GM21526 (cell line): Measurements from ENCODE around the gene UCK2.
A peak's percentile ranks its signal among the peaks of the same experiment; 100 is the strongest.
"Not testable (repeated sequence)": the region's sequence is repeated elsewhere in the genome, so short reads cannot be mapped to it uniquely, and the experiment has no call there.

ENCODE experiments used
- ATAC-seq: cut with Tn5 transposase; IDR thresholded peaks from one replicate; pipeline ENCODE4 v1.9.1; 2021; ENCODE audit warnings: moderate library complexity; ENCODE audit not compliant: unreplicated experiment, low FRiP score

The UCK2 gene

GRCh38 chr1:165827268-165828102, at the start of gene UCK2:
TSS of gene UCK2 (plus strand) at chr1:165827614. CDS start at chr1:165827834, 220 bp downstream.
- ATAC-seq, result peak; percentile 66

GRCh38 chr1:165778197-165778596, 49.2 kb upstream of the UCK2 start:
- not testable (repeated sequence) for ATAC-seq

GRCh38 chr1:165783519-165783918, 43.9 kb upstream of the UCK2 start:
- ATAC-seq, result not testable (repeated sequence)

GRCh38 chr1:165787741-165788140, 39.7 kb upstream of the UCK2 start:
- no peak for ATAC-seq

- no peak for ATAC-seq
Observed at GRCh38 chr1:165793951-165794350, 33.5 kb upstream of the UCK2 start.

DNA sequence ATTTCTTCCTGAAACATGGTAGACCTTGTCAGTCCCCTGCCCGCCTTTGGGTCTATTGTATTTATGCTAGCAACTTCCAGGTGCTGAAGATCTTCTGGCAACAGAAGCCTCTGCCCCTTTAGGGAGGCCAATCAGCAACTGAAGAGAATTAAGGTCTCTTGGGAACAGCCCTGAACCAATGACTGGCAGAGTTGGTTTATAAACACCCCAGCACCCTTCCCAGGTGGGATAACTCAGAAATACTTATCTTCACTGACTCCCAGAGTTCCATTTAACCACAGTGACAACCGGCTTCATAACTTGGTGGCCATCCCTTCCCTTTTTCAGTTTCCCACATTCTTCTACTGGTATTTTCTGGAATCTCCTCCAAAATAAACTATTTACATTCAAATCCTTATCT, 31.5 kb upstream of the UCK2 start:
- no peak for ATAC-seq

DNA sequence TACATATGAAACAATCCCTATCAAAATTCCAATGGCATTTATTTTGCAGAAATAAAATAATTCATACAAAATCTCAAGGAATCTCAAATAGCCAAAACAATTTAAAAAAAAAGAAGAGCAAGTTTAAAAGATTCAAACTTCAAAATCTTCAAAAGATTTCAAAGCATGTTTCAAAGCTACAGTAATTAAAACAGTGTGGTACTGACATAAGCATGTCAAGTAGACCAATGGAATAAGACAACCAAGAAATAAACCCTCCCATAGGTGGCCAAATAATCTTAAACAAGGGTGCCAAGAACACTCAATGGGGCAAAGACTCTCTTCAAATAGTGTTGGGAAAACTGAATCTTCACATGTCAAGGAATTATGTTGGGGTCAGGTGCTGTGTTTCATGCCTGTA, 28.0 kb upstream of the UCK2 start:
- no peak for ATAC-seq

- ATAC-seq, result not testable (repeated sequence)
Observed at GRCh38 chr1:165804513-165804912, 22.9 kb upstream of the UCK2 start.

- no peak for ATAC-seq
Observed at GRCh38 chr1:165807613-165808012, 19.8 kb upstream of the UCK2 start.

DNA sequence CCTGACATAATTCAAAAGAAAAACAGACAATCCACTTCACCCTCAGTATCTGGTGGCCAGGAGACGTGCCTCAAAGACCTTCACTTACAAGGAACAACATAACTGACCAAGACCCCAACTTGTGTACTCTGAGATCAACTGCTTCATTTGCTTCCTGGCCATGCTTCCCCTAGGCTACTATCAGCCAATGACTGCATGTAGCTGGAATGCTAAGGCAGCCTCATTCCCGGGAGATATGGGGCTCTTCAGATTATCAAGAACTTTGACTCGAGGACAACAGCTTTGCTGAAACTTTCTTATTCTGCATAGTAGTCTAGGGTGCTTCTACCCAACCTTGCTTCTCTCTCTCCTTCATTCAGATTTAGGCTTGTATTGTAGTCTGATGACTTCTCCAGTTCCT, 11.7 kb upstream of the UCK2 start:
- no peak for ATAC-seq

DNA sequence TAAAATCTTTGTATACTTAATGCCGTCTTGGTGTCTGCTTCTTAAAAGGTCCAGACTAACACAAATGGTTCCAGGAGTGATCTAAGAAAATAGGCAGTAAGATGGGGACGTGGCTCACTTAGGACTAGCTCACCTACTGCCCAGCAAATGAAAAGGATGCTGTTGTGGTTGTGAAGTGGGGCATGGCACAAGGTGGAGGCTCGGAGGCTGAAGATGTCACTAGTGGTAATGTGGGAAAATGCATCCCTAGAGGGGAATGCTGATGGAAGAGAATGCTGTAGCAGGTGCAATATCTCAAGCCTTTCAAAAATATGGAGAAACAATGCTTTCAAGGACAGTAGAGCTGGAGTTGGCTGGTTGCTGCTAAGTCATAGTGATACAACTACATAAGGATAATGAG, 11.3 kb upstream of the UCK2 start:
- ATAC-seq, result no peak

DNA sequence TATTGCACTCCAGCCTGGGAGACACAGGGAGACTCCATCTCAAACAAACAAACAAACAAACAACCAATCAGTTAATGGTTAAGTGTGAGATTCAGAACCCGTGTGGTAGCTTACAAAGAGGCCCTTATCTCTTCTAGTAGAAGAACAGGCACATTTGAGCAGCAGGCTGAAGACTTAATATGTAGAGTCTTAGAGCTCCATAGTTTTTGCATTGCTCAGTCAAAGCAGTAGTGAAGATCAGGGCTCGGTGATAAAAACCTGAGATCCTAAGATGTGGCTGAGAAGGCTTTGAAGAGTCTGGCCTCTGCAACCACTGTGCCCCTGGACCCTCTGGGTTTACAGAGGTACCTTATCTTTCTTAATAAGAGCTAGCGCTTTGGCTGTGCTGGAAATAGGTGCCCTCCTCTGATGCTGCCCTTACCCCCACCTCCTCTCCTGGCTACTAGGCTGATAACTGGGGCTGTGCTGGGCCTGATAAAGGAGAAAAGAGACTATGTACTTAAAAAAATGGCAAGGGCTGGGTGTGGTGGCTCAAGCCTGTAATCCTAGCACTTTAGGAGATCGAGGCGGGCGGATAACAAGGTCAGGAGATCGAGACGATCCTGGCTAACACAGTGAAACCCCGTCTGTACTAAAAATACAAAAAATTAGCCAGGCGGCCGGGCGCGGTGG, 10.5 kb upstream of the UCK2 start:
- ATAC-seq, result no peak

- no peak for ATAC-seq
Observed at GRCh38 chr1:165823552-165824268, 3.7 kb upstream of the UCK2 start.

DNA sequence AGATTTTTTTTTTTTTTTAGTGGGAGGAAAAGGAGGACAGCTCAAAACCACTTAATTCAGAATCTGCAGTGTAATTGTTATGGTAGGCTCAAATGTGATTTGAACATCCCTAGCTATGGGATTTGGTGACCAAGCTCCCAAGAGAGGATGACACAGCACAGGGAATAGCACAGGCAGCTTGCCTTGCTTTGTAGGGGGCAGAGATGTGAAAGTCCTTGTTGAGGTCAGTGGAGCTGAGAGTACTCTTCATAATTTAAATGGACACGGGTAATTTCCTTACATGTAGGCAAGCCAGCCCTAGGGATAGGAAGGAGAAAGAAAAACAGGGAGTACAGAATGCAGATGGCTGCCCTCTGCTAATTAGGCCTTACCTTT, 3.2 kb upstream of the UCK2 start:
- no peak for ATAC-seq

DNA sequence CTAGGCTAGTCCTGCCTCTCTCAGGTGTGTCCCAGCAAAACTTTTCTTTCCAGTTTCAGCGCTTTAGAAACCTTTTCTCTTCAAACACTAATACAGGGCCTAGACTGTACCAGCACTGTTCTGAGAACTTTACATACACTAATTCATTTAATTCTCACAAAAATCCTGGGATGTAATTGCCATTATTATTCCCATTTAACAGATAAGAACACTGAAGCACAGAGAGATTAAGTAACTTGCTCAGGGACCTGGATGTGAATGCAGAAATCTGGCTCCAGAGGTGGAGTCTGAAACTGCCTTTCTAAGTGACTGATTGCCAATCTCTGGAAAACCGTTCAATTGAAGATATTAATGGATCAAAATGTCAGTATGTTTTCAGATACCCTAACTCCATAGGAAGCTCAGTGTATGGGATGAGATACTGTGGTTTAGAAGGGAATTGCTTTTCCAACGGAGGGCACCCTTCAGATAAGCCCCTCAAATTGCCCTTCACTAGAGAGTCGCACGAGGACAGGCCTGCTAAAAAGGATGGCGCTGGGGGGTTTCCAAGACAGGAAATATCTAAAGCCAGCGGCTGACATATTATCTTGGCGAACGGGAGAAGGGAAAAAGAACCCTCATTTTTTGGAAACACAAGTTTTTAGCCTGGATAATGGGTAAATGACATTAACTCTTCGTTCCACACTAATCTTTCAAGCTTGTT, 698 bp upstream of the UCK2 start:
- ATAC-seq, result no peak

DNA sequence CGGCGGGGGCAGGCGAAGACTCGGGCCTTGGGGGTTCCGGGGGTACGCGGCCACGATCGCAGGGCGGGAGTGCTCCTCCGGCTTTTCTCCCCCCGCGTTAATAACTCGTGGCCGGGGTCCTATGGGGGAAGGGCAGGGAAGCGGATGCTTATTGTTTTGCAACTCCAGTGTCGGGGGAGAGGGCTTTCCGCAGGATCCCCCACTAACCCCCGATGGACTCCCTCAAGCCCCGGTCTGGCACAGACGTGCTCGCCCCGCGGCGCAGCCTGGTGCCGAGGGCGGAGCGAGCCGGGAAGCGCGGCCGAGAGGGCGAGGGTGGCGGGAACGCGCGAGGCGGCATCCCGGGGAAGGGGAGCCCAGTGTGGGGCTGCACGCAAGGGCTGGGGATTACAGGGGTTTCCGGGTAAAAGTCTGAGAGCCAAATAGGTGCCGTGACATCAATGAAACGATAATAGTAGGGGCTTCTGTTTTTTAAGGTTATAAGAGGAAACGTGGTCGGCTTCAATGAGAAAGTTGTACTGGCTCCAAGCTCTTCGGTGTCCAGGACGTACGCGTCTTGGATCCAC, 772 bp downstream of the UCK2 start:
- peak; percentile 41 for ATAC-seq

GRCh38 chr1:165828669-165829329, 1.4 kb downstream of the UCK2 start:
- peak; percentile 2 for ATAC-seq

GRCh38 chr1:165829888-165830287, 2.5 kb downstream of the UCK2 start:
- ATAC-seq, result no peak

DNA sequence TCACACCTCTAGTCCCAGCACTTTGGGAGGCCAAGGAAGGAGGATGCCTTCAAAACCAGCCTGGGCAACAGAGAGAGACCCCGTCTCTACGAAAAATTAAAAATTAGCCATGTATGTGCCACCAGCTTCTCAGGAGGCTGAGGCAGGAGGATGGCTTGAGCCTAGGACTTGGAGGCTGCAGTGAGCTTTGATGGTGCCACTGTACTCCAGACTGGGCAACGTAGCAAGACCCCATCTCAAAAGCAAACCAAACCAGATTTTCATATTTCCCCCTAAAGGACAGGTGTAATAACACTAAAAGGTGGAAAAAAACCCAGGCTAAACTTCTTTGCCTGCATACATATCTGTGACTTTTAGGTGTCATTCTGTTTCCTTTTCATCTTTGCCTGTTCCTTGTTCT, 3.7 kb downstream of the UCK2 start:
- ATAC-seq, result no peak

DNA sequence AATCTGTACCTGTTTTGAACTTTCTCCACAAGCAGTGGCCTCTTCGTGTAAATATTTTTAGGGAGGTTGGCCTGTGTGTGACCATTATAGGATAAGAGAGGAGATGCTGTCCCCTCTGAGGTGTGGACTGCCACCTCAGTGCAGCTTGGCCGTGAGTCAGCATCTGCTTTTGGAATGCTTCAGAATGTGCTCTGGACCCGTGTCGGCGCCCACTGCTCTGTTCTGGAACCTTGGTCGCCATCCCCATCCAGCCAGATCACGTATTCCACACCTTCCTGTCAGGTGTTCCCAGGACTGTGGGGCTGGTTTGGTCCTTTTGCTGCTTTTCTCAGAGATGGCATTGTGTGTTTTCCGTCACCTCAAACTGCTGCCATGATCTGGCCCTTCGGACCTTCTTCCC, 5.5 kb downstream of the UCK2 start:
- no peak for ATAC-seq
